Neuronal stem cell (in vitro differentiated cells): Measurements from ENCODE around the gene CD40.
"Not testable (repeated sequence)": the region's sequence is repeated elsewhere in the genome, so short reads cannot be mapped to it uniquely, and the experiment has no call there.

Experiments used
- DNase-seq: peaks from one replicate; pipeline ENCODE4 v3.0.0-alpha.2; 2013; ENCODE audit warnings: low spot score
- H2AFZ ChIP-seq: one replicate; pipeline ENCODE4 v1.6.1; 2013; ENCODE audit warnings: mild to moderate bottlenecking, low read length, inconsistent platforms
- H2AK5ac ChIP-seq: 2 replicates; pipeline ENCODE4 v1.6.1; 2013; ENCODE audit warnings: low read depth, mild to moderate bottlenecking, inconsistent platforms, low read length, moderate library complexity, mixed read lengths
- H2BK120ac ChIP-seq: 2 replicates; pipeline ENCODE4 v1.6.1; 2013; ENCODE audit warnings: low read depth, mild to moderate bottlenecking, inconsistent platforms, low read length, moderate library complexity, mixed read lengths
- H2BK12ac ChIP-seq: one replicate; pipeline ENCODE4 v1.6.1; 2013; ENCODE audit warnings: low read length, inconsistent platforms
- H2BK15ac ChIP-seq: 2 replicates; pipeline ENCODE4 v1.6.1; 2013; ENCODE audit warnings: mild to moderate bottlenecking, low read length, inconsistent platforms, mixed read lengths
- H2BK5ac ChIP-seq: one replicate; pipeline ENCODE4 v1.6.1; 2013; ENCODE audit warnings: inconsistent platforms, mild to moderate bottlenecking, low read length, moderate library complexity
- H3K14ac ChIP-seq: one replicate; pipeline ENCODE4 v1.6.1; 2013; ENCODE audit warnings: low read length, inconsistent platforms
- H3K18ac ChIP-seq: 2 replicates; pipeline ENCODE4 v1.6.1; 2013; ENCODE audit warnings: low read length, inconsistent platforms
- H3K23ac ChIP-seq: 2 replicates; pipeline ENCODE4 v1.6.1; 2013; ENCODE audit warnings: low read depth, mild to moderate bottlenecking, mixed read lengths, low read length, inconsistent platforms; ENCODE audit not compliant: poor library complexity
- H3K27ac ChIP-seq: replicated peaks from 3 replicates; pipeline ENCODE4 v1.5.1; 2013; ENCODE audit warnings: low read length, inconsistent platforms
- H3K27me3 ChIP-seq, 3 experiments: 2 replicates each; pipeline ENCODE4 v1.6.1; 2013; ENCODE audit warnings: low read length in 3 of 3, mild to moderate bottlenecking in 2 of 3, inconsistent platforms in 1 of 3, low read depth in 1 of 3, mixed read lengths in 1 of 3, moderate library complexity in 1 of 3; ENCODE audit not compliant: control insufficient read depth in 3 of 3, insufficient read depth in 3 of 3
- H3K36me3 ChIP-seq, 2 donors: replicated peaks in 1 of 2; 2 replicates each; pipeline ENCODE4 v1.6.1; 2013; ENCODE audit warnings: low read length in 2 of 2; ENCODE audit not compliant: control insufficient read depth in 2 of 2, insufficient read depth in 2 of 2
- H3K4ac ChIP-seq: 2 replicates; pipeline ENCODE4 v1.6.1; 2013; ENCODE audit warnings: inconsistent platforms, mild to moderate bottlenecking, low read length, moderate library complexity
- H3K4me1 ChIP-seq, 2 donors: 1 replicate in 1 of 2; 2 replicates in 1 of 2; pipeline ENCODE4 v1.6.1; 2013; ENCODE audit warnings: low read length in 2 of 2, low read depth in 1 of 2; ENCODE audit not compliant: control insufficient read depth in 2 of 2, insufficient read depth in 1 of 2
- H3K4me2 ChIP-seq: one replicate; pipeline ENCODE4 v1.6.1; 2013; ENCODE audit warnings: mild to moderate bottlenecking, low read length, inconsistent platforms; ENCODE audit not compliant: insufficient read depth, poor library complexity, severe bottlenecking
- H3K4me3 ChIP-seq, 2 donors: 2 replicates each; pipeline ENCODE4 v1.5.1; 2013; ENCODE audit warnings: low read length in 2 of 2, mild to moderate bottlenecking in 2 of 2, inconsistent platforms in 1 of 2, moderate library complexity in 1 of 2
- H3K79me1 ChIP-seq: one replicate; pipeline ENCODE4 v1.6.1; 2013; ENCODE audit warnings: low read depth, mild to moderate bottlenecking, inconsistent platforms, low read length, moderate library complexity
- H3K9ac ChIP-seq: one replicate; pipeline ENCODE4 v1.6.1; 2013; ENCODE audit warnings: mild to moderate bottlenecking, low read depth, low read length, inconsistent platforms; ENCODE audit not compliant: poor library complexity
- H3K9me3 ChIP-seq, 2 donors: replicated peaks in 1 of 2; 2 replicates each; pipeline versions ENCODE3 to v1.6.1; 2013; ENCODE audit warnings: low read length in 2 of 2, mild to moderate bottlenecking in 2 of 2, inconsistent platforms in 1 of 2, low read depth in 1 of 2, mixed read lengths in 1 of 2, moderate library complexity in 1 of 2; ENCODE audit not compliant: control insufficient read depth in 2 of 2, insufficient read depth in 1 of 2
- H4K8ac ChIP-seq: one replicate; pipeline ENCODE4 v1.6.1; 2013; ENCODE audit warnings: low read depth, mild to moderate bottlenecking, inconsistent platforms, low read length, moderate library complexity
- H4K91ac ChIP-seq: one replicate; pipeline ENCODE4 v1.6.1; 2013; ENCODE audit warnings: low read length, low read depth, mild to moderate bottlenecking, inconsistent platforms; ENCODE audit not compliant: poor library complexity
- WGBS, 2 donors: extraction: QIAGEN DNeasy Blood & Tissue Kit; methylation state at CpG; one replicate each; pipeline ENCODE4 v1.1.7; 2013; ENCODE audit warnings: missing lambda C conversion rate in 2 of 2, mixed read lengths in 1 of 2; ENCODE audit not compliant: insufficient read length in 2 of 2, insufficient replicate concordance in 1 of 2; ENCODE audit errors: extremely low coverage in 2 of 2; 5-methylcytosine and 5-hydroxymethylcytosine counted together

The CD40 gene

DNA sequence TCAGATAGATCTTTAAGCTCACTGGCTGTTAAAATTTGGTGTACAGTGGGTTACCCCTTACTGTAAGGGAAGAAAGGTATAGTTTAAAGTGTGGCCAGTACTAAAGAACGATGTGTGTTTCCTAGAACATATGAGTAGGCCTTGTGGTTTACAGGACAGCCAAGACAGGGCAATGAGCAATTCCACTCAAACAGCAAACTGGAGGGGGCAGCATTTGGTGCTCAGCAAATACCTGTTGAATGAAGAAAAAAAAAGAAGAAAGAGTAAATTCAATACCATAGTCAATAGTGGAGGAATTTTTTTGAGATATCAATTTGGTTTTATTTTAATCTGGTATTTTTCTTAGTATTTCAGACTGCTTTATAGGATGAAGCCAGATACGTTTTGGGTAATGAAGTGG is 24.6 kb upstream of the CD40 start:
- no CpG with 5 or more reads among the region's 2 CpGs for WGBS, 2 donors
- Histone ChIP-seq H3K9ac (no peak overlapping the region), H2AK5ac (no peak overlapping the region), H3K9me3 (no peaks in the 10 kb centered on the region), H3K36me3 (no peaks in the 10 kb centered on the region), H2AFZ (no peak overlapping the region), H3K14ac (no peak overlapping the region), H2BK120ac (no peak overlapping the region), H2BK15ac (no peak overlapping the region), H3K18ac (no peak overlapping the region), H4K91ac (no peak overlapping the region), H3K23ac (no peak overlapping the region), H3K4me2 (no peak overlapping the region), H3K4me1 (peaks cover 4 to 8% of the 10 kb centered on the region in 2 donors), H2BK5ac (no peak overlapping the region), H4K8ac (no peak overlapping the region), H2BK12ac (no peak overlapping the region), H3K27me3 (peaks cover 0 to 3% (median 0%) of the 10 kb centered on the region in 3 experiments), H3K4ac (no peak overlapping the region), H3K4me3 (no peak overlapping the region), H3K79me1 (peaks cover 4% of the 10 kb centered on the region), H3K27ac (no peak overlapping the region)
- DNase-seq, result no peak

GRCh38 chr20:46099491-46100287 is 18.4 kb upstream of the CD40 start:
- H3K27me3 ChIP-seq, result peaks cover 0 to 38% (median 10%) of the 10 kb centered on the region in 3 experiments
- H3K27ac ChIP-seq, result no peak overlapping the region
- H3K4me2 ChIP-seq, result no peak overlapping the region
- H2BK15ac ChIP-seq, result no peak overlapping the region
- peak overlapping the region; percentile 11 for H2AFZ ChIP-seq
- H3K23ac ChIP-seq, result peak overlapping the region; percentile 76
- H2AK5ac ChIP-seq, result no peak overlapping the region
- DNase-seq, result no peak
- no peak overlapping the region for H2BK120ac ChIP-seq
- peaks cover 3 to 7% of the 10 kb centered on the region in 2 donors for H3K9me3 ChIP-seq
- no peak overlapping the region for H4K8ac ChIP-seq
- H3K9ac ChIP-seq, result no peak overlapping the region
- no peaks in the 10 kb centered on the region for H3K79me1 ChIP-seq
- H3K4me3 ChIP-seq, result no peak overlapping the region
- H3K14ac ChIP-seq, result peak overlapping the region; percentile 31
- WGBS, 2 donors, result no CpG with 5 or more reads among the region's 48 CpGs
- H3K36me3 ChIP-seq, result no peaks in the 10 kb centered on the region
- H3K18ac ChIP-seq, result peak overlapping the region; percentile 67
- no peak overlapping the region for H4K91ac ChIP-seq
- no peak overlapping the region for H2BK5ac ChIP-seq
- H3K4ac ChIP-seq, result peak overlapping the region; percentile 40
- H2BK12ac ChIP-seq, result peak overlapping the region; percentile 69
- no peaks in the 10 kb centered on the region for H3K4me1 ChIP-seq

- not testable (repeated sequence) for H3K14ac ChIP-seq, H2BK12ac ChIP-seq, DNase-seq, H3K23ac ChIP-seq, H2AFZ ChIP-seq, H3K36me3 ChIP-seq, H3K4me2 ChIP-seq, H3K4ac ChIP-seq, H4K8ac ChIP-seq, H2BK5ac ChIP-seq, H2BK15ac ChIP-seq, H3K18ac ChIP-seq, H3K79me1 ChIP-seq, H3K4me3 ChIP-seq, H3K9ac ChIP-seq, H4K91ac ChIP-seq, H3K27ac ChIP-seq, H2AK5ac ChIP-seq, H2BK120ac ChIP-seq, H3K4me1 ChIP-seq, H3K9me3 ChIP-seq
- no CpG with 5 or more reads among the region's 7 CpGs for WGBS, 2 donors
- peaks cover 0 to 38% (median 10%) of the 10 kb centered on the region in 3 experiments for H3K27me3 ChIP-seq
Observed at GRCh38 chr20:46100444-46100843, 17.7 kb upstream of the CD40 start.

- Histone ChIP-seq H3K4me2 (no peak overlapping the region), H3K4me3 (no peak overlapping the region), H4K8ac (no peak overlapping the region), H3K14ac (no peak overlapping the region), H3K36me3 (no peaks in the 10 kb centered on the region), H3K79me1 (no peaks in the 10 kb centered on the region), H4K91ac (no peak overlapping the region), H3K27me3 (peaks cover 0 to 38% (median 10%) of the 10 kb centered on the region in 3 experiments), H2AFZ (no peak overlapping the region), H3K18ac (no peak overlapping the region), H2BK120ac (no peak overlapping the region), H2AK5ac (no peak overlapping the region), H3K23ac (no peak overlapping the region), H2BK12ac (no peak overlapping the region), H2BK15ac (no peak overlapping the region), H2BK5ac (no peak overlapping the region), H3K9me3 (peaks cover 3 to 7% of the 10 kb centered on the region in 2 donors), H3K4ac (no peak overlapping the region), H3K4me1 (no peaks in the 10 kb centered on the region), H3K27ac (no peak overlapping the region), H3K9ac (no peak overlapping the region)
- no CpG with 5 or more reads among the region's 5 CpGs for WGBS, 2 donors
- DNase-seq, result no peak
Observed at GRCh38 chr20:46100988-46101387, 17.1 kb upstream of the CD40 start.
